ENCODE measurements around the gene NUAK2. TPM values are rescaled to one million over a fixed set of nuclear protein-coding genes. Genes with fewer than 3 reads are reported as not detected.

NUAK2 gene
- total RNA-seq, 1 experiment from 2014 or later = 3.9 TPM

DNA sequence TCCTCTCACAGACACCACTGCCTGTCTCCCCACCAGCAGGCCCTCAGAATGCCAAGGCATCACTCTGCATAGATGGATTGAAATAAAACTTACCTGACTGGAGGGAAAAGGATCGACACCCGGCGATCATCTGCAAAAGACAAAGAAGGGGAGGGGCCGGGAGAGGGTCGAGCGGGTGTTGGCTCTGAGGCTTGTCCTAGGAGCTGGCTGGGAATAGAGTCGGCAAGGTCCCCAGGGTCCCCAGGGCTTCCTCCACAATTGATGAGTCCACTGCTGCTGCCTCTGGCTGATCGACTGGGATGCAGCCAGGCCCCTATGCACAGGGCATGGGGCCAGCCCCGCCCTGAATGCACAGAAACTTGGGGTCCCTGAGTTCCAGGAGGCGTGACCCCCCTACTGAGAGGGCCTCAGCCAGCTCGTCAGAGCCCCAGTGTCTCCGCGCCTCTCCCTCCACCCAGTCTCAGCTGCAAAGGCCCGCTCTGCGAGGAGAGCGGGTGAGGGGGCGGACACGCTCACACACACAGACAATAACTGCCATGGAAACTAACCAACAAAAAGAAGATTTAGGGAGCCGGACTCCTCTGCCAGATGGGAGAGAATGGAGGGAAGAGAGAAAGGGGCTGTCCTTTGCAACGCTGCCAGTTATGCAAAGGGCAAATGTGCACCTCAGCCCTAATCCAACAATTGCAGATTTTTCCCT lies 35.0 kb upstream of the NUAK2 start, which contains the start of gene KLHDC8A:
TSS of gene KLHDC8A (minus strand) at position 483 of the 700 bp plus-strand sequence. CDS start 13,318 bp downstream, outside the sequence.
- Histone ChIP-seq H3K4me1 (replicated peaks; ENCODE audit: insufficient read depth) (0 out of 2 replicates have a peak, but pooled peaks cover 2% of the 10 kb centered on the region), H2AFZ (no peak within 1 kb of the TSS), H3K36me3 (ENCODE audit: low read depth) (no peaks in the 10 kb centered on the region), H3K4me3 (no peak within 1 kb of the TSS), H3K27me3 (ENCODE audit: insufficient read depth, low read depth) (peaks cover 46% of the 10 kb centered on the region), H3K9me2 (ENCODE audit: insufficient read depth) (no peaks in the 10 kb centered on the region), H3K79me2 (ENCODE audit: low read depth) (no peaks in the 10 kb centered on the region), H3K4me2 (no peak within 1 kb of the TSS), H4K20me1 (ENCODE audit: insufficient read depth) (no peaks in the 10 kb centered on the region), H3F3A (ENCODE audit: insufficient read depth, low read depth) (no peaks in the 10 kb centered on the region), H3K27ac (no peak within 1 kb of the TSS), H3K9me3 (ENCODE audit: insufficient read depth, low read depth) (no peaks in the 10 kb centered on the region)
- intact Hi-C loops (cut with micrococcal nuclease; ENCODE audit: unreplicated experiment) = no loop called here
- TF ChIP-seq, protein P1, sequence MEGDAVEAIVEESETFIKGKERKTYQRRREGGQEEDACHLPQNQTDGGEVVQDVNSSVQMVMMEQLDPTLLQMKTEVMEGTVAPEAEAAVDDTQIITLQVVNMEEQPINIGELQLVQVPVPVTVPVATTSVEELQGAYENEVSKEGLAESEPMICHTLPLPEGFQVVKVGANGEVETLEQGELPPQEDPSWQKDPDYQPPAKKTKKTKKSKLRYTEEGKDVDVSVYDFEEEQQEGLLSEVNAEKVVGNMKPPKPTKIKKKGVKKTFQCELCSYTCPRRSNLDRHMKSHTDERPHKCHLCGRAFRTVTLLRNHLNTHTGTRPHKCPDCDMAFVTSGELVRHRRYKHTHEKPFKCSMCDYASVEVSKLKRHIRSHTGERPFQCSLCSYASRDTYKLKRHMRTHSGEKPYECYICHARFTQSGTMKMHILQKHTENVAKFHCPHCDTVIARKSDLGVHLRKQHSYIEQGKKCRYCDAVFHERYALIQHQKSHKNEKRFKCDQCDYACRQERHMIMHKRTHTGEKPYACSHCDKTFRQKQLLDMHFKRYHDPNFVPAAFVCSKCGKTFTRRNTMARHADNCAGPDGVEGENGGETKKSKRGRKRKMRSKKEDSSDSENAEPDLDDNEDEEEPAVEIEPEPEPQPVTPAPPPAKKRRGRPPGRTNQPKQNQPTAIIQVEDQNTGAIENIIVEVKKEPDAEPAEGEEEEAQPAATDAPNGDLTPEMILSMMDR (conservative IDR thresholded peaks at IDR 0.05) = no peak
- TF ChIP-seq EZH2 (IDR thresholded peaks at IDR 0.05; ENCODE audit: low read depth) = no peak
- BruUV-seq (replicated peaks) = no TSS peak
- ChIA-PET CTCF (interaction anchor here (0.6 kb wide), 1 partner anchor 132 kb away, joined by 5 read pairs; no protein-coding TSS in a partner anchor), POLR2A (ENCODE audit: unreplicated experiment) (no interaction called here)
- DNase-seq = no peak

DNA sequence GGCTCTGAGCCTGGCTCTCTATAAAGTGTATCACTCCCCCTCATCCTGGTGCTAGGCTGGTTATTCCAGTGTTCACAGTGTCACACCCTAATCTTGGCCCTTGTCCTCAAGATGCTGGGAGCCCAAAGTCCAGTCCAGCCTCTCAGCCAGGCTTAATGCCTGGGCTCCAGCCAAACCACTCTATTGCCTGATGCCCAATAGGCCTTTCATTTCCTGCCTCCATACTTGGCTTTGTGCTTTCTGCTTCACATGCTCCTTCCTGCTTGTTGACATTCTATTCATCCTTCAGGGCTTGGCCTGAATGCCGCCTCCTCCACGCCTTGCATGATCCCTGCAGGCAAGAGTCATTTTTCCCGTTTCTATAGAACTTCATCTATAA lies 33.5 kb upstream of the NUAK2 start:
- Histone ChIP-seq H3K79me2 (ENCODE audit: low read depth) (no peaks in the 10 kb centered on the region), H3F3A (ENCODE audit: insufficient read depth, low read depth) (no peaks in the 10 kb centered on the region), H3K9me2 (ENCODE audit: insufficient read depth) (no peaks in the 10 kb centered on the region), H3K36me3 (ENCODE audit: low read depth) (no peaks in the 10 kb centered on the region), H3K9me3 (ENCODE audit: insufficient read depth, low read depth) (no peaks in the 10 kb centered on the region), H3K27me3 (ENCODE audit: insufficient read depth, low read depth) (peaks cover 32% of the 10 kb centered on the region), H3K4me2 (no peak overlapping the region), H2AFZ (no peak overlapping the region), H3K4me1 (replicated peaks; ENCODE audit: insufficient read depth) (0 out of 2 replicates have a peak, but pooled peaks cover 2% of the 10 kb centered on the region), H3K4me3 (no peak overlapping the region), H3K27ac (no peak overlapping the region), H4K20me1 (ENCODE audit: insufficient read depth) (no peaks in the 10 kb centered on the region)
- DNase-seq = peak; percentile 44 to 69
- ChIA-PET CTCF (interaction anchor here (1.2 to 2.1 kb wide), 4 partner anchors 12 to 130 kb away, joined by 3 to 17 read pairs (median 6); no protein-coding TSS in a partner anchor), POLR2A (ENCODE audit: unreplicated experiment) (no interaction called here)
- TF ChIP-seq, protein P1 (conservative IDR thresholded peaks at IDR 0.05) = no peak
- no peak for TF ChIP-seq EZH2 (IDR thresholded peaks at IDR 0.05; ENCODE audit: low read depth)
- intact Hi-C loops (cut with micrococcal nuclease; ENCODE audit: unreplicated experiment) = no loop called here
- no TSS peak for BruUV-seq (replicated peaks)

DNA sequence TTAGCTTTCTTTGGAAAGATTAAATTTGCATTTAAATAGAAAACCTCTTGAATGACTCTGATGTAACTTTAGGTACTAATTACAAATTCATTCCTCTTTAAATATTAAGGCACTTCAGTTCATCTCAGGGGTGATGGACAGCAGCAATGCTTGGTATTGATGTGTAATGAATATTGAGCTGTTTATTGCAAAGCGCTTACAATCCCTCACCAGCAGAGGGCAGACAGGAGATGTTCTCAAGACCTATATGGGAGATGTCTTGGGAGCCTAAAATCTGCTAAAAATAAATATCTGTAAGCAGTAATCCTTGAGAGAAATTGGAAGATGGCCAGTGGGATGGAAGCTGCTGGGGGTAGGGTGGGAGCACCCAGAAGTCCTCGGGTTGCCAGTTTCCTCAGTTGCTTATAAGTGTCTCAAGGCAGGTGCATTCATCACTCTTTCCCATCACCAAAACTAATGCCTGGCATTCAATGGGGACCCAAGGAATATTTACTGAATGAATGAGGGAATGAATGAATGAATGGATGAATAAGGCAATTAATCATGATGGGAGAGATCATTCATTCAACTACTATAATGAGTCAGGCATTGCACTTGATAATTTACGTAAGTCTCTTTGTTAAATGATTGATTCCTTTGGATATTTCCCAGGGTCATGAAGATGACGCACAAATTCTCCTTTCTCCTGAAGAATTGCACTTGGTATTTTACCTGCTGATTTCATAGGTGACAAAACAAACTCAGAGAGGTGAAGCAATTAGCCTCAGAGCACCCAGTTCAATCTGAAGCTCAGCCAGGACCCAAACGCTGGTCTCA lies 32.9 kb upstream of the NUAK2 start:
- Histone ChIP-seq H3K27me3 (ENCODE audit: insufficient read depth, low read depth) (peaks cover 26% of the 10 kb centered on the region), H3K4me1 (replicated peaks; ENCODE audit: insufficient read depth) (0 out of 2 replicates have a peak, but pooled peaks cover 2% of the 10 kb centered on the region), H3K4me2 (no peak overlapping the region), H3K79me2 (ENCODE audit: low read depth) (no peaks in the 10 kb centered on the region), H3K36me3 (ENCODE audit: low read depth) (no peaks in the 10 kb centered on the region), H3K9me3 (ENCODE audit: insufficient read depth, low read depth) (no peaks in the 10 kb centered on the region), H4K20me1 (ENCODE audit: insufficient read depth) (no peaks in the 10 kb centered on the region), H3F3A (ENCODE audit: insufficient read depth, low read depth) (no peaks in the 10 kb centered on the region), H3K4me3 (no peak overlapping the region), H2AFZ (no peak overlapping the region), H3K27ac (no peak overlapping the region), H3K9me2 (ENCODE audit: insufficient read depth) (no peaks in the 10 kb centered on the region)
- intact Hi-C loops (cut with micrococcal nuclease; ENCODE audit: unreplicated experiment) = no loop called here
- TF ChIP-seq, protein P1 (conservative IDR thresholded peaks at IDR 0.05) = peak; percentile 86
- no peak for TF ChIP-seq EZH2 (IDR thresholded peaks at IDR 0.05; ENCODE audit: low read depth)
- no TSS peak for BruUV-seq (replicated peaks)
- POLR2A ChIA-PET (ENCODE audit: unreplicated experiment) = interaction anchor here (1.0 kb wide), 1 partner anchor 87 kb away, joined by 3 read pairs; no protein-coding TSS in a partner anchor
- DNase-seq = peak; percentile 43
- CTCF ChIA-PET = interaction anchor here (0.5 to 2.1 kb wide), 19 partner anchors 12 to 225 kb away, joined by 3 to 18 read pairs (median 4); no protein-coding TSS in a partner anchor

Measured in PC-9 (cell line).